ENCODE results near the gene VGLL3.
"Not testable (repeated sequence)": the region's sequence is repeated elsewhere in the genome, so short reads cannot be mapped to it uniquely, and the experiment has no call there.

The VGLL3 gene

DNA sequence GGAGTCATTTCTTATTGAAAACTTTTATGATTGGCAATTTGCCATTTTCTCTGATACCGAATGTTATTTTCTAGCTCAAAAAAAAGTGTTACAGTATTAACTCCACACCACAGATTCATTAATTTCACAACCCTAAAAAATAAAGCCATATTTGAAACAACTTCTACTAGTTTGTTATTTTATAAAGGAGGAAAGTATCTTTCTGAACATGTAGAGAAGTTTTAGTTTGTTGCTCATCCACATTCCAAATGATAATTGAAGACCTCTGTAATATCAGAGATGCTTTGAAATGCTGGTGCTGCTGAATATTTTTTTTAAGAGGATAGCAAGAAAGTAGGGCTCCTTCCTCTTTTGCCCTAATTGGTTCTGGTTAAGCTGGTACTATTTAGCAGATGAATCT is 1.9 kb downstream of the VGLL3 start:
- no peak for FAIRE-seq

DNA sequence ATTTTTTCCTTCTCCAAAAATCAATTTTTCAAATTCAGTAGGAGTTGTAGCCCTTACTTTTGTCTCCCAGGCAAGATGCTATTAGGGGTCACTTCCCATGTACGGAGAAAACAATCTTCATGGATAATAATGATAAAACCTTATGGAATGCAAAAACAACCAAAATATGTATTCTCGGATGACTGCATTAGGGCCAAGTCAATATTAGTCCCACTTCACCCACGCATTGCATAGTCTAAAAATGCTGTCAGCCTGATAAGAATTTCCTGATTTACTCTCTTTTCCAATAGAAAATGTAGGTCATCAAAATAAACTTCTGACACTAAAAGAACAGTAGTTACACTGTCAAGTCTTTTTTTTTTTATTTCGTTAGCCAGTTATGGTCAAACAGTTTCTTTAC is 2.7 kb downstream of the VGLL3 start:
- FAIRE-seq: no peak

DNA sequence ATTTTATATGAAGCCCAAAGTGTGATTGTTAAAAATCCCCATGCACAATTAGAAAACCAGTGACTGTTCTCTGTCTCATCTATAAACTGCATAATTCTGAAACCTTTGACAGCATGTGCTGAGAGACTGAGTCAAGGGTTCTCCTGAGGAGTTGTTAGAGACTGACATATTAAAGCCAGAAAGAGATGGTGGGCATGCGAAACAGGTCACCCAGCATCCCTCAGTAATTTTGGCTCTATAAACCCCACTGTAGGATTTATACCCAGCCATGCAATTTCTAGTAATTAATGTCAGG is 3.6 kb downstream of the VGLL3 start:
- FAIRE-seq: no peak

- FAIRE-seq: no peak
Measured at GRCh38 chr3:86986671-86987420, 4.1 kb downstream of the VGLL3 start.

- FAIRE-seq: no peak
Measured at GRCh38 chr3:86985181-86985826, 5.6 kb downstream of the VGLL3 start.

- FAIRE-seq: no peak
Measured at GRCh38 chr3:86984271-86984670, 6.7 kb downstream of the VGLL3 start.

- no peak for FAIRE-seq
Measured at GRCh38 chr3:86982883-86983282, 8.1 kb downstream of the VGLL3 start.

- no peak for FAIRE-seq
Measured at GRCh38 chr3:86978111-86978551, 12.8 kb downstream of the VGLL3 start.

DNA sequence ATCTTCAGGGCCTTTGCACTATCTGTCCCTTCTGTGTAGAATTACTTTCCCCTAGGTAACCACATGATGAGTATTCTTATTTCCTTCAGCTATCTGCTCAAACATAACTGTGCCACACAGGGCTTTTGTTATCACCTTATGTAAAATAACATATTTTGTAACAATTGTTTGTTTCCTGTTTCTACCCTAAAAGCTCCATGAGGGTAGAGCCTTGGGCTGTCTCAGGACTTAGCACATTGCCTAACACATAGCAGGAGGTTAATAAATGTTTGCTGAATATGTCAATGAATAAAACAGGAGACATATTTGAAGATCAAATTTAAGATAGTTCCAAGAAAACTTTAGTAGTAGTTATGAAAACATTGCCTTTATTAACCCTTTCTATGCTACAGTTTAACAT is 14.7 kb downstream of the VGLL3 start:
- FAIRE-seq: no peak

DNA sequence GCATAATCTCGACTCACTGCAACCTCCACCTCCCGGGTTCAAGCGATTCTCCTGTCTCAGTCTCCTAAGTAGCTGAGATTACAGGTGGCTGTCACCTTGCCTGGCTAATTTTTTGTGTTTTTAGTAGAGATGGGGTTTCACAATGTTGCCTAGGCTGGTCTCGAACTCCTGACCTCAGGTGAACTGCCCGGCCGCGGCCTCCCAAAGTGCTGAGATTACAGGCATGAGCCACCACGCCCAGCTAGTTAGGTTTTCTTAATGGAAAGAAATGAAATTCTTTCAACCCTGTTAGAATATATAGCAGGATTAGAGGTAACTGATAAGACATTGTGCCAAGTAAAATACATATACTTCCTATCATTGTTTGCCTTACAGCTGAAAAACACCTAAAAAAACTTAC is 16.8 kb downstream of the VGLL3 start:
- not testable (repeated sequence) for FAIRE-seq

DNA sequence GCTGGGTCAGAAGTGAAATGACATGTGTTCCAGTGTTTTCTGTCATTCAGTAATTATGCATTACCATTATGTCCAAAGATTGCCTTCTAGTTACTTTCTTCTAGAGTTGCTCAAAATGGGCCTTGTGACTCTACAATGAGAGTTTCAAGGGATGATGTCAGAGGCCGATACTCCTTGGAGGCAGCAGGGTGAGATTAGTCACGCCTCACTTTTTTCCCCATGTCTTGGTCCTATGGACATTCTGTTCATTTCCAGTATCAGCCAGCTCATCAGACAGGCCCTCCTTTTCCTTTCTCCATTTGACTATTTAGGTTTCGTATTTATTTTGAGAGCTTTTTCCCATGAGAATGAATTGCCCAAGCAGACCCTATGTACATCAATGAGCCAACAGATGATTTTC is 17.5 kb downstream of the VGLL3 start:
- no peak for FAIRE-seq

GRCh38 chr3:86969500-86970189 is 21.3 kb downstream of the VGLL3 start:
- FAIRE-seq: peak; percentile 55

DNA sequence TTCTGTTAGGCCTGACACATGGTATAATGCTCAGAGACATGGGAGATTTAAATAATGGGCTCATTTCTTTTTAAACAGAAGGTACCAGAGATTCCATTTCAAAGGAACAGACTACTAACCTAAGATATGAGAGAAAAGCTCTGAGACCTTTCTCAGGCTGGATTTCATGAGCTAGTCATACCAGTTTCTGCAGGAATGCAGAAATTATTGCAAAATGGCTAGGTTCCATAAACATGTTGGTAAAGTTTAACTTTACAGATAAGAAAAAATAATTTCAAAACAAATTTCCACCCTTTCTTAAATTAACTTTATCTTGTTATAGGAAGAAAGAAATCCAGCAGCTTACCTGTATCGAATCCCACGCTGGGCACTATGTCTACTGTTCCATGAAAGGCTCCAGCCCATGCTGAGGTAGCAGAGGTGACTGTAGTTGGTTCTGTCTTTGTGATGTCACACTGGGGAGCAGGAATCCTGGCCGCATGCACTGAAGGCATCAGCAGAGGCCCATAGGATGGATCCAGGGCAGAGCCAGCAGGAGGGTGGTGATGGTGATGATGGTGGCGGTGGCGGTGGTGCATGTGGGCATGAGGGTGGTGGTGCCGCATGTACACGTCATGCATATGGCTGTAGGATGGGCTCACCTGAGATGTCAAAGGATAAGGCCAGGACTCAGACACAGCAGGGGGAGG is 22.6 kb downstream of the VGLL3 start:
- no peak for FAIRE-seq

DNA sequence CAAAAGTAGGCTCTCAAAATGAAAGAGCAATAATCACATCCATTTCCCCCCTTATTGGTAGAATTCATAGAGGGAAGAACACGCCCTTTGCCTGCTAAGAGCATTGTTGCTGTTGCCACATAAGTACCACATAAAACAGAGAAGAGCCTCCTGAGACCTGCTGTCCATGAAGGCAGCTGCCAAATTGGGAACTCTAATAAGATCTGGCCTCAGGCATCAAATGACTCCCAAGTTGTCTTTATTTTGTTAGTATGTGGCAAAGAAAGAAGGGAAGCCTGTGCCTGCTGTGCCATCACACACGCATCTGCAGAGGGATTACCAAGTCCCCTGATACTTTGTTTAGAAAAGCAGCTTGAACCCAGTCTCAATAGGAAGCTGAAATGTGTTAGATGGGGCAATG is 23.9 kb downstream of the VGLL3 start:
- FAIRE-seq: no peak

DNA sequence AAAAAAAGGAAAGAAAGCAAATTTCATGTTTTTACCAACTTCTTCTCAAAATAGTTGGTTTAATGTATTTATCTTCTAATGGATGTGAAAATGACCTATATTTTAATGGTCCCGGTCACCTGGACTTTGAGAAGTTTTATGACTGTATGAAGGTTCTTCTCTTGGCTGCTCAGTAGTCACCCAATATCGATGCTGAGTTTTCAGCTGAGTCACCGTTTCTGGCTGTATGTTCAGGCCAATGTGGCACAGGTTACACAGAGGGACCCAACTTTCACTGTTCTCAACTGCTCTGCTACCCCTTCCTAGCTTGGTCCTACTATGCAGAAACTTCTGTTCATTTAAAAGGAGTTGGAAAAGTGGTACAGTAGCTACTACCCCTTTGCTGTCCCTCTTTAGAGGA is 25.8 kb downstream of the VGLL3 start:
- no peak for FAIRE-seq

- FAIRE-seq: no peak
Measured at GRCh38 chr3:86963611-86964010, 27.3 kb downstream of the VGLL3 start.

GRCh38 chr3:86961297-86961696 is 29.7 kb downstream of the VGLL3 start:
- no peak for FAIRE-seq

GRCh38 chr3:86960550-86960949 is 30.4 kb downstream of the VGLL3 start:
- FAIRE-seq: no peak

DNA sequence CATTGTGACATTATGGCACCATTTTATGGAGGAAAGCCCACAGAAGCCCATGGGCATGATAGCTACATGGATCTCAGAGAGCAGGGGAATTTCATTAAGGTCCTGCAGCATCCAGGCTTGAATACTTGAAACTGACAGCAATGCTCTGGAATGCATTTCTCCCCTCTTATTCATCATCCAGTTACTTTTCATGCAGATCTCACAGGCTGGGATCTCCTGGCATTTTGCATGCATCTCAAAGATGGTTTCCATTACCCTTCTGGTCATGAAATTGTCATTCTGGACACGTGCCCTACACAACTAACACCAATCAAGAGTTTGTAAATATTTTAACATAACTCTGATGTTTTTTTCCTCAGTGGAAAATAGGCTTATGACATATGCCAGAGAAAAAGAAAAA is 32.4 kb downstream of the VGLL3 start:
- FAIRE-seq: no peak

DNA sequence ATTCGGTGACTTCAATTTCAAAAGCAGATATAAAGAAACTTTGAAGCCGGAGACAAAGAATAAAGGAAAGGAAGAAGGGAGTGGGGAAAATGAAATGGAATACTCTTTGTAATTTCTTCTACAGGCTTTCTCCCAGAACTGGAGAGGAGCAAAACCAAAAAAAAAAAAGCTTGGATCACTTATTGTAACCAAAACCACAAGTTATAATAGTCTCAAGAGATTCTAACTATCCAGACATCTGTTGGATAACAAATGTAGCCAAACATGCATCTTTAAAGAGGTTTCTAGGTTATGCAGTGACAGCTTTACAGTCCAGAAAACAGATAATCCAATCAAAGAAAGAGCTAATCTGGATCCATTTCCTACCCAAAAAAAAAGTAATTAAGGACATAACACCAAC is 36.2 kb downstream of the VGLL3 start:
- FAIRE-seq: no peak

DNA sequence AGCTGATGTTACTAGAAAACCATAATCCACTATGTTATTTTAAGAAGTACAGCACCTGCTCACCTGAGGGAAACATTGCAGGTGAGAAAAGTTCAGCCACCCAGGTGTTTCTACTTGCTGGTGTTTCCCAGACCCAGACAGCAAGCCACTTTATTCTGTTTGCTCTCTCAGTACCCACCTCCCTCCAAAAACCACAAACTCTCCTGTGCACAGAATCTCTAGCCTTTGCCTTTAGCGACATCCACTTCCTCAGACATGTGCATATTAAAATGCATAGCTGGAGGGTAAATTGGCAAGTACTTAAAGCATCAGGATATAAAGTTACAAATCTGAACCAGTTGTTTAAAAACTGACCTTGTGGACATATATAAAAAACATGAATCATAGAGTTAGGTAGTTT is 36.7 kb downstream of the VGLL3 start:
- FAIRE-seq: no peak

GRCh38 chr3:86951322-86951721 is 39.6 kb downstream of the VGLL3 start:
- no peak for FAIRE-seq

- no peak for FAIRE-seq
Measured at GRCh38 chr3:86950717-86951116, 40.2 kb downstream of the VGLL3 start.

DNA sequence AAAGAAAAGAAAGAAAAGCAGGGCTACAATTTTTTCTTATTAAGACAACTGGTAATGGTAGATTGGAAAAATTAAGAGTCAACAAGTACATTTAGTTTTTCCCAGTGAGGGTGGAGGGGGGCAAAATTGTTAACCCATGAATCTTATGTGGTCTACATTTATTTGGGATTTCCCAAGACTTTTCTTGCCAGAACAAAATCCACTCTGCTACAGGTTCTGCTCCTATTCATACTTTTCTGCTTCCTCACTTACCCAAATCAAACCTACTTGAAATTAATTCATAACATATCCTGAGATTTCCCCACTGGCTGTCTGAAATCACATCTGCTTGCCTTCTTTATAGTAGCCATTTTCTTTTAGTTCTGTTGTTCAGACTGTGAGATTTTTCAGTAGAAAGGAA is 41.1 kb downstream of the VGLL3 start:
- no peak for FAIRE-seq

Measured in A204.1 (cell line).